D721Med (cell line): ENCODE data around the gene ACBD6.

ENCODE experiments used
- DNase-seq: peaks from one replicate; pipeline ENCODE4 v3.0.0; 2011; ENCODE audit warnings: low spot score; ENCODE audit not compliant: insufficient read length
- FAIRE-seq: peaks from 2 replicates; lab custom pipeline; 2011; peaks lifted over from hg19 to GRCh38; lab: Jason Lieb, UNC
- TF ChIP-seq, protein P1 (sequence below): IDR thresholded peaks from 2 replicates; pipeline ENCODE4 v1.5.1; 2012; ENCODE audit warnings: mild to moderate bottlenecking, control low read depth; ENCODE audit not compliant: insufficient read depth; ENCODE audit errors: missing control alignments

The ACBD6 gene

DNA sequence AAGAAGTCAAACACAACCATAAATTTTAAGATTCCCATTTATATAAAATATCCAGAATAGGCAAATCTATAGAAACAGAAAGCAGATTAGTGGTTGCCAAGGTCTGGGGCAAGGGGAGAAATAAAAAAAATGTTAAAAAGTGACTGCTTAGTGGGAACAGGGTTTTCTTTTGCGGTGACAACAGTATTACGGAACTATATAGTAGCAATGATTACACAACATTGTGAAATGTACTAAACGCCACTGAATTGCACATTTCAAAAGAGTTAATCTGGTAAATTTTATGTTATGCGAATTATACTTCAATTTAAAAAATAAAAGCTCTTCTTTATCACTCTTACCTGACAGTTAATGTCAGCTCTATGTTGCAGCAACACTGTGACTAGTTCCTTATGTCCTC is 105.2 kb downstream of the ACBD6 start:
- TF ChIP-seq, protein P1, sequence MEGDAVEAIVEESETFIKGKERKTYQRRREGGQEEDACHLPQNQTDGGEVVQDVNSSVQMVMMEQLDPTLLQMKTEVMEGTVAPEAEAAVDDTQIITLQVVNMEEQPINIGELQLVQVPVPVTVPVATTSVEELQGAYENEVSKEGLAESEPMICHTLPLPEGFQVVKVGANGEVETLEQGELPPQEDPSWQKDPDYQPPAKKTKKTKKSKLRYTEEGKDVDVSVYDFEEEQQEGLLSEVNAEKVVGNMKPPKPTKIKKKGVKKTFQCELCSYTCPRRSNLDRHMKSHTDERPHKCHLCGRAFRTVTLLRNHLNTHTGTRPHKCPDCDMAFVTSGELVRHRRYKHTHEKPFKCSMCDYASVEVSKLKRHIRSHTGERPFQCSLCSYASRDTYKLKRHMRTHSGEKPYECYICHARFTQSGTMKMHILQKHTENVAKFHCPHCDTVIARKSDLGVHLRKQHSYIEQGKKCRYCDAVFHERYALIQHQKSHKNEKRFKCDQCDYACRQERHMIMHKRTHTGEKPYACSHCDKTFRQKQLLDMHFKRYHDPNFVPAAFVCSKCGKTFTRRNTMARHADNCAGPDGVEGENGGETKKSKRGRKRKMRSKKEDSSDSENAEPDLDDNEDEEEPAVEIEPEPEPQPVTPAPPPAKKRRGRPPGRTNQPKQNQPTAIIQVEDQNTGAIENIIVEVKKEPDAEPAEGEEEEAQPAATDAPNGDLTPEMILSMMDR: no peak
- no peak for FAIRE-seq
- no peak for DNase-seq

DNA sequence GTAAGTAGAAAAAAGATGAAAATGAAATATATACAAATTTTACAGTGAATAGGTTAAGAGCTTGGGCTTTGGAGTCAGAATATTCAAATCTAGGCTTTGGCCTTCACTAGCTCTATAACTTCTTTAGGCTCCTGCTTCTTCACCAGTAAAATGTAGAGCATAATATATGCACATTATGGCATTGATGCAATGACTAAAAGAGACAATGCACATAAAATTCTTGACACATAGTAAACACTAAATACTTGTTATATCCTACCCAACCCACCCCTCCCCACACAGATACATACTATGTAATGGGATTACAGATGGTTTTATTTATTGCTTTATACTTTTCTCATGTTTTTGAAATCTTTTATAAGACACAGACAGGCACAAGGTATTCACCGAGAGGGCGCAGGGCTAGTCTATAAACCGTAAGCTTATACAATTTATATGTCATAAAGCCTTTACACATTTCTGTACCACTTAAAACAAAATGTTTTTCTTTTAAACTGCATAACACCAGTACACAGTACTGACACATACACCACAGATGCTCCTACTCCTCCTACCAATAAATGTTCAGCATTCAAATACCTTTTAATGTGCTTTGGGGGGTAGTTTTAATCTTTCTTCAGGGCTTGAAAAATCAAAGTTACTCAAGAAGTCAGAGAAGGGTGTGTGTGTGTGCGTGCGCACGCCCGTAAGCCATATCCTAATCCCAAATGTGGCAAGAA is 109.8 kb downstream of the ACBD6 start:
- TF ChIP-seq, protein P1: no peak
- DNase-seq: no peak
- no peak for FAIRE-seq

DNA sequence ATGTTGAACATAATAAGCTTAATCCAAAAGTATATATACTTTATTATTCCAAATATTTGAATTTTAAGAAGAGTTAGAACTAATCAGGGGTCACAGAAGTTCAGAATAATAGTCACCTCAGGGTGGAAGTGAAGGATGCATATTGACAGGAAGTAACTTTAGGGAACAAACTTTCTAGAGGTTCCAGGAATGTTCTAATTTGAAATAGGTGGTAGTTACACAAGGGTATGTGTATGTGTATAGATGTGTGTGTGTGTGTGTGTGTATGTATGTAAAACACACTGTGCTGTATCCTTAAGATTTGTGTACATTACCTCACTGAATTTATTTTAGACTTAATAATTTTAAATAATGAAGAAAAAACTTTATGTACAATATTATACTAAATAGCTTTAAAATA is 110.4 kb downstream of the ACBD6 start:
- no peak for DNase-seq
- TF ChIP-seq, protein P1: no peak
- FAIRE-seq: no peak

DNA sequence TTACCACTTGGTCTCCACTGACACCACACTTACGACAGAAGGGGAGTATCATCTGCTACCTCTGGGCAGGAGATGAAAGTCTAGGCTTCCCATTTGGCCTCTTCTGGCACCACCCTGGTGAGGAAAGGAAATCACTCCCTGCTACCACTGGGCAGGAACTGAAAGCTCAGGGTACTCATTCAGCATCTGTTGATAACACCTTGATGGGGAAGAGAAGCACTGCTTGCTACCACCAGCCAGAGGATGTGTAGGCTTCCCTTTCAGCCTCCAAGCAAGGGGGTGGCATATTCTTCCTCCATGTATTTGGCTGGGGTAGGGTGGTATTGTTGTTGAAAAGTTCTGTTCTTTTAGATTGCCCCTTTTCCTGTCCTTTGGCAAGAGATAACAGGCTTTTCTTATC is 115.0 kb downstream of the ACBD6 start:
- DNase-seq: no peak
- FAIRE-seq: no peak
- TF ChIP-seq, protein P1: no peak

DNA sequence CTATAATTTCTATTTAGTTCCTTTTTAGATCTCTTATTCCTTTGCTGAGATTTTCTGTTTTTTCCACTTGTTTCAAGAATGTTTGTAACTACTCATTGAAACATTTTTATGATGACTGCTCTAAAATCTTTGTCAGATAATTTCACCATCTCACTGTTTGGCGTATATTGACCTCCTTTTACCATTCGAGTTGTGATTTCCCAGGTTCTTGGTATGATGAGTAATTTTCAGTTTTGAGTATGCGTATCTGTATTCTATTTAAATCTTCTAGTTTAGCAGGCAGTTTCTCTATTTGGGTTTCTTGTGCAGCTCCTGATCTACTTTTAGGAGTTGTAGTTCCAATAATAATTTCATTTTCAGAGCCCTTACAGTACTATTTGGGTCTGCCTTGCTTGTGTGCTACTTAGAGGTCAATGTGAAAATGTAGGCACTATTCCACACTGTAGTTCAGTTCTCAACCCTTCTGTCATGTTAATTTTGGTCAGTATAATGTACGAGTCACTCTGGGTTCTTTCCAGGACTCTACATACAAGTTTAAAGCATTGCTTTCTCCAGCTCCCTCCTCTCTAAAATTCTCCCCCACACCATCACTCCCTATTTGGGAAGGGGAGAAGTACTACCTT is 115.5 kb downstream of the ACBD6 start:
- TF ChIP-seq, protein P1: no peak
- FAIRE-seq: no peak

DNA sequence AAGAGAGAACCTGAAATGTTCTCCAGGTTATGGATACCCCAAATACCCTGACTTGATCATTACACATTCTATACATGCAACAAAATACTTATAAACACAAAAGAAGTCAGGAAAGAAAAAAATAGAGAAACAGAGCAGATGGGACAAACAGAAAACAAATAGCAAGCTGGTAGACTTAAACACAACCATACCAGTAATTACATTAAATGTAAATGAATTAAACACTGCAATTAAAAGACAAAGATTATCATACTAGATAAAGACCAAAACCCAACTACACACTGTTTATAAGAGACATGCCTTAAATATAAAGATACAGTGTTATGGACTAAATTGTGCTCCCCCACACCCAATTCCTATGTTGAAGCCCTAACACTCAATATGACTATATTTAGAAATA is 117.2 kb downstream of the ACBD6 start:
- DNase-seq: no peak
- FAIRE-seq: peak; percentile 87
- TF ChIP-seq, protein P1: no peak

More for the DNA sequence above, 115.5 kb downstream of the ACBD6 start:
- DNase-seq: no peak
